ENCODE data around the gene DFFB.

The DFFB gene

DNA sequence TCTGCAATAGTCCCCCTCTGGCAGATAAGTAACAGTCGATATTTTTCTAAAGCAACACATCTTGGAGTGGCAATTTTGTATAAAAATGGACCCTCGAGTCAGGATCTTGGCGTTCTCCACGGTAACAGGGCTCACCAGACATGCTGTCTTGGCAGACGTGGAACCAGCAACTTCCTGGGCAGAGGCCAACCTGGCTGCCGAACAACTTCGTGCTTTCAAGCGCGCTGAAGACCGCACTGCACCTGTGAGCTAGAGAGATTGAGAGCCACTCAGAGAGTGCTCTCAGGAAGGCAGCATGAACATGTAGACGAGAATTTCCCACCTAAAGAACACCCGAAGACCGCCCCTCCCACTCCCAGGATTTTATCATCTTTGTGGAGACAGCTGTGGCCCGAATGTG is 35.5 kb downstream of the DFFB start:
- TF ChIP-seq, protein P1, sequence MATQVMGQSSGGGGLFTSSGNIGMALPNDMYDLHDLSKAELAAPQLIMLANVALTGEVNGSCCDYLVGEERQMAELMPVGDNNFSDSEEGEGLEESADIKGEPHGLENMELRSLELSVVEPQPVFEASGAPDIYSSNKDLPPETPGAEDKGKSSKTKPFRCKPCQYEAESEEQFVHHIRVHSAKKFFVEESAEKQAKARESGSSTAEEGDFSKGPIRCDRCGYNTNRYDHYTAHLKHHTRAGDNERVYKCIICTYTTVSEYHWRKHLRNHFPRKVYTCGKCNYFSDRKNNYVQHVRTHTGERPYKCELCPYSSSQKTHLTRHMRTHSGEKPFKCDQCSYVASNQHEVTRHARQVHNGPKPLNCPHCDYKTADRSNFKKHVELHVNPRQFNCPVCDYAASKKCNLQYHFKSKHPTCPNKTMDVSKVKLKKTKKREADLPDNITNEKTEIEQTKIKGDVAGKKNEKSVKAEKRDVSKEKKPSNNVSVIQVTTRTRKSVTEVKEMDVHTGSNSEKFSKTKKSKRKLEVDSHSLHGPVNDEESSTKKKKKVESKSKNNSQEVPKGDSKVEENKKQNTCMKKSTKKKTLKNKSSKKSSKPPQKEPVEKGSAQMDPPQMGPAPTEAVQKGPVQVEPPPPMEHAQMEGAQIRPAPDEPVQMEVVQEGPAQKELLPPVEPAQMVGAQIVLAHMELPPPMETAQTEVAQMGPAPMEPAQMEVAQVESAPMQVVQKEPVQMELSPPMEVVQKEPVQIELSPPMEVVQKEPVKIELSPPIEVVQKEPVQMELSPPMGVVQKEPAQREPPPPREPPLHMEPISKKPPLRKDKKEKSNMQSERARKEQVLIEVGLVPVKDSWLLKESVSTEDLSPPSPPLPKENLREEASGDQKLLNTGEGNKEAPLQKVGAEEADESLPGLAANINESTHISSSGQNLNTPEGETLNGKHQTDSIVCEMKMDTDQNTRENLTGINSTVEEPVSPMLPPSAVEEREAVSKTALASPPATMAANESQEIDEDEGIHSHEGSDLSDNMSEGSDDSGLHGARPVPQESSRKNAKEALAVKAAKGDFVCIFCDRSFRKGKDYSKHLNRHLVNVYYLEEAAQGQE (IDR thresholded peaks at IDR 0.05; ENCODE audit: insufficient read depth in 1 of 2, low read depth in 2 of 2, low read length in 2 of 2): no peak
- TF ChIP-seq TAF1 (IDR thresholded peaks at IDR 0.05; ENCODE audit: borderline replicate concordance, insufficient read depth, low read length) (no peak), SIN3A (IDR thresholded peaks at IDR 0.05; ENCODE audit: borderline replicate concordance, insufficient read depth, low read length) (no peak), POLR2AphosphoS5 (IDR thresholded peaks at IDR 0.05; ENCODE audit: low read depth, low read length) (no peak), FOXP2 (optimal IDR thresholded peaks at IDR 0.05; ENCODE audit: borderline replicate concordance, extremely low read depth, extremely low read length, insufficient read depth) (no peak)

DNA sequence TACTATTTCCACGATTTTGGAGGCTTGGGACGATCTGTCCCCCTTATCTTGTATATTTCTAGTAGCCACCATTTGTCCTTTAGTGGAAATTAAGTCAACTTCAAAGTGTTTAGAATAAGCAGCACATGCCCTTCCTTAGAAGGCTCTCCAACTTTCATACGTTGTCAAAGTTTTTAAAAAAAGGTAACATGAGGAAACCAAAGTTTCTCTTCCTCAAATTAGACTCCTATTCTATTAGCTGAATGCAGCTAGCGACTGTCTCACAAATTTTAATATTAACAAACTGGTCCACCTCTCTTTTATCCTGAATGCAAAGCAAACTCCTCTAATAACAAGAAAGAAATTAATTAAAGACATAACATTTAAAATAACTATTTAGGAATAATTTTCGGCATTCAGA is 35.9 kb downstream of the DFFB start:
- no peak for TF ChIP-seq POLR2AphosphoS5 (IDR thresholded peaks at IDR 0.05; ENCODE audit: low read depth, low read length)
- no peak for TF ChIP-seq TAF1 (IDR thresholded peaks at IDR 0.05; ENCODE audit: borderline replicate concordance, insufficient read depth, low read length)
- TF ChIP-seq, protein P1 (IDR thresholded peaks at IDR 0.05; ENCODE audit: insufficient read depth in 1 of 2, low read depth in 2 of 2, low read length in 2 of 2): no peak
- TF ChIP-seq SIN3A (IDR thresholded peaks at IDR 0.05; ENCODE audit: borderline replicate concordance, insufficient read depth, low read length): no peak
- no peak for TF ChIP-seq FOXP2 (optimal IDR thresholded peaks at IDR 0.05; ENCODE audit: borderline replicate concordance, extremely low read depth, extremely low read length, insufficient read depth)

DNA sequence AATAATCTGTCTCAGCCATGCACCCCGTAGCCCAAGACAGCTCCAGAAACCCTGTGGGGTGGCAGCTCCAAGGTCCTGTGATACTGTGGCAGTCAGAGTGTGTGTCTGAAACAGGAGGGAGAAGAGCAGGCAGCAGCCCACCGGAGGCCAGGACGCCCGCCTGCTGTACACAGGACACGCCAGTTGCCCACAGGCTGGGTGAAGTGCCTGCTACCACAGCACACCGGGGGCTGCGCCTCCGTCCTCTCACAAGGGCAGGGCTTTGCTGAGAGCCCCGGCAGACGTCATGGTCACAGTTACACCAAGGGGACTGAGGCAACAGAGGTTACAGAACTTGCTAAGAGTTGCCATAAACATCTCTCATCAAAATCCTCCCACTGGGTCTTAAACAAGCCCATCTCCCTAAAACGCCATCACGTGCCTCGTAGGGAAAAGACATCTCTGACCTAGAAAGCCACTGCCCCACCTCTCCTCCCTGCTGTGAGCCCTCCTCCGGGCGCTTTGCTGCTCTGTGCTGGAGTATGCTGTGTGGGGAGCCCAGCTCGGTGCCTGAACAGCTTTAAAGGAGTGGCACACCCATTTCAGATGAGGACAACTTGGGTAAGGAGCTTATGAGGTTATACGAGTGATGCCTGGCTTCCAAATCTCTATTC is 37.5 kb downstream of the DFFB start:
- TF ChIP-seq, protein P1 (IDR thresholded peaks at IDR 0.05; ENCODE audit: insufficient read depth in 1 of 2, low read depth in 2 of 2, low read length in 2 of 2): no peak
- TF ChIP-seq POLR2AphosphoS5 (IDR thresholded peaks at IDR 0.05; ENCODE audit: low read depth, low read length) (no peak), SIN3A (IDR thresholded peaks at IDR 0.05; ENCODE audit: borderline replicate concordance, insufficient read depth, low read length) (no peak), FOXP2 (optimal IDR thresholded peaks at IDR 0.05; ENCODE audit: borderline replicate concordance, extremely low read depth, extremely low read length, insufficient read depth) (no peak), TAF1 (IDR thresholded peaks at IDR 0.05; ENCODE audit: borderline replicate concordance, insufficient read depth, low read length) (no peak)

DNA sequence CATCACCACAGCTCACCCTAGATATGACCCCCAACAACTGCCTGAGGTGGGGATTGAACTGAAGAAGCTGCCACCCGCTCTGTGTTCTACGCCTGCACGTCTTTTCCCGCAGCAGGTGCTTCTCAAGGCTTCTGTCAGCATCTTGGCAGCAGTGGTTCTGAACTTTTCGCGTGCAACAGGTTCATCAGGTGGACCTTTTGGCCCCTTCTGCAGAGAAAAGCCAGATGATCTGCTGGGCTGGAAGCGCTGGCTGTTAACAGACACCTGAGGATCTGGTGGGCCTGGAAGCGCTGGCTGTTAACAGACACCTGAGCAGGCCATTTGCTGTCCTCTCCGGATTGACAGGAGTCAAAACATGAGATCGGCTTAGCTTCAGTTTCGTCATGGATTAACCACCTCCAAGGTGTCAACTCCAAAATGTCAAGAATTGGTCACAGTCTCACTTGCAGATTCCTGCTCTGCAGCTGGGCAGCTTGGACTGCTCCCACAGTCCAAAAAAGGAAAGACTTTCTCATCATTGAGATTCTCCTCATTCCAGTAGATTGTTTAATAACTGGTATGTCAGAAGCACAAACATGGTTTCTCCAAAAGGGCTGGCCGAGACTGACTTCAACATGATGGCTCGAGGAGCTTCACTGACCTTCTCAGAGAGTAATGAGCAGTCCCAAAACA is 38.1 kb downstream of the DFFB start:
- TF ChIP-seq POLR2AphosphoS5 (IDR thresholded peaks at IDR 0.05; ENCODE audit: low read depth, low read length) (no peak), SIN3A (IDR thresholded peaks at IDR 0.05; ENCODE audit: borderline replicate concordance, insufficient read depth, low read length) (no peak), TAF1 (IDR thresholded peaks at IDR 0.05; ENCODE audit: borderline replicate concordance, insufficient read depth, low read length) (no peak), FOXP2 (optimal IDR thresholded peaks at IDR 0.05; ENCODE audit: borderline replicate concordance, extremely low read depth, extremely low read length, insufficient read depth) (no peak)
- TF ChIP-seq, protein P1 (IDR thresholded peaks at IDR 0.05; ENCODE audit: insufficient read depth in 1 of 2, low read depth in 2 of 2, low read length in 2 of 2): no peak
